ENCODE measurements around the gene TRPV4. TPM values are rescaled to one million over a fixed set of nuclear protein-coding genes. Genes with fewer than 3 reads are reported as not detected.

TRPV4 gene
- total RNA-seq, 2 donors from 2014 or later = 5.2 to 6.3 TPM

DNA sequence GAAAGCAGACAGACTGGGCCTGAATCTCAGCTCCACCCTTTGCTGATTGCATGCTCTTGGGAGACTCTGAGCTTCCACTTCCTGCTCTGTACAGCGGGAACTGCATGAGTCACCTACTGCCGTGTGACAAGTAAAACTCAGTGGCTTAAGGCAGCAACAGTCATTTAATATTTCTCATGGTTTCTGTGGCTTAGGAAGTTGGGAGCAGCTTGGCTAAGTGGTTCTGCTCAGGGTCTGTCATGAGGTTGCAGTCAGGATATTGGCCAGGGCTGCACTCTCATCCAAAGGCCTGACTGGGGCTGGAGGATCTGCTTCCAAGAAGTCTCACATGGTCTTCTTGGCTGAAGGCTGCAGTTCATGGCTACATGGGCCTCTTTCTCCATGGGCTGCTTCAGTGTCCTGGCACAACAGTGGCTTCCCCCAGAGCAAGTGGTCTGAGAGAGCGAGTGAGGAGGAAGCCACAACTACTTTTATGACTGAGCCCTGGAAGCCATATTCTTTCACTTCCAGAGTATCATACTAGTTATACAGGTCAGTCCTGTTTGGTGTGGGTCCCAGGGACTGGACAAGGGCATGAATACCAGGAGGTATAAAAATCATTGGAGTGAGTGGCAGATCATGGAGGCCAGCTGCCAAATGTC is 69.9 kb downstream of the TRPV4 start:
- no peaks in the 10 kb centered on the region for H3K36me3 ChIP-seq (replicated peaks in 1 of 2; ENCODE audit: insufficient read depth in 1 of 2, low read depth in 2 of 2)
- peak in 3 of 4 donors; percentile 6 to 9 (median 9) for DNase-seq
- 81 to 100% methylated on average over 1 to 3 of the region's 3 CpGs for WGBS, 2 donors
- no peak overlapping the region for H3K4me3 ChIP-seq
- H3K4me1 ChIP-seq = peaks cover 31% of the 10 kb centered on the region
- ATAC-seq = no peak
- H3K27me3 ChIP-seq = no peaks in the 10 kb centered on the region
- H3K9me3 ChIP-seq = no peaks in the 10 kb centered on the region
- intact Hi-C loops (cut with DNase I) = no loop called here
- H3K27ac ChIP-seq = no peak overlapping the region
- TF ChIP-seq, protein P1, sequence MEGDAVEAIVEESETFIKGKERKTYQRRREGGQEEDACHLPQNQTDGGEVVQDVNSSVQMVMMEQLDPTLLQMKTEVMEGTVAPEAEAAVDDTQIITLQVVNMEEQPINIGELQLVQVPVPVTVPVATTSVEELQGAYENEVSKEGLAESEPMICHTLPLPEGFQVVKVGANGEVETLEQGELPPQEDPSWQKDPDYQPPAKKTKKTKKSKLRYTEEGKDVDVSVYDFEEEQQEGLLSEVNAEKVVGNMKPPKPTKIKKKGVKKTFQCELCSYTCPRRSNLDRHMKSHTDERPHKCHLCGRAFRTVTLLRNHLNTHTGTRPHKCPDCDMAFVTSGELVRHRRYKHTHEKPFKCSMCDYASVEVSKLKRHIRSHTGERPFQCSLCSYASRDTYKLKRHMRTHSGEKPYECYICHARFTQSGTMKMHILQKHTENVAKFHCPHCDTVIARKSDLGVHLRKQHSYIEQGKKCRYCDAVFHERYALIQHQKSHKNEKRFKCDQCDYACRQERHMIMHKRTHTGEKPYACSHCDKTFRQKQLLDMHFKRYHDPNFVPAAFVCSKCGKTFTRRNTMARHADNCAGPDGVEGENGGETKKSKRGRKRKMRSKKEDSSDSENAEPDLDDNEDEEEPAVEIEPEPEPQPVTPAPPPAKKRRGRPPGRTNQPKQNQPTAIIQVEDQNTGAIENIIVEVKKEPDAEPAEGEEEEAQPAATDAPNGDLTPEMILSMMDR (IDR thresholded peaks at IDR 0.05) = no peak
- TF ChIP-seq POLR2A (IDR thresholded peaks at IDR 0.05) = no peak

DNA sequence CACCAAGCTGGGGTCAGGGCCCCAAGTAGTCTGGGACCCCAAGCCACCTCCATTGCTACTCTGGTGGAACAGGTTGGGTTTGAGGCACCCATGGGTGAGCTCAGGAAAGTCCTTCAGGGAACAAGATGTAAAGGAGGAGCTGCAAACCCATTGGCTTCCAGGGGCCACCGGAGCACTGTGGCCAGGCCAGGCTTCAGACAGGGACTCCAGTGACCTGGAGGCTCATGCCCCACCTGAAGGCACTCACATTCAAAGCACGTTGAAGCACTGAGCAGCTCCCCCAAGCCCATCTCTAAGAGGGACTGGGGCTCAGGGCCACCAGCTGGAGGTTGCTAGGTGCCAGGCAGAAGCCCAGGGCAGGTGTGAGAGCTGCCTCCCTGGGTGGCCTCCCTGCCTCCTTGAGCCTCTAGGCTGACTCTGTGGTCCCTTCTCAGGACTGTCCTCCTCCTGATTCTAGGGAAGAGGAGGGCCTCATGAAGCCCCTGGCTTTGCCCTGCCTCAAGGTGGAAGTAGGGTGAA is 70.5 kb downstream of the TRPV4 start:
- intact Hi-C loops (cut with DNase I) = no loop called here
- no peak overlapping the region for H3K27ac ChIP-seq
- peak in 2 of 4 donors; percentile 1 to 10 for DNase-seq

DNA sequence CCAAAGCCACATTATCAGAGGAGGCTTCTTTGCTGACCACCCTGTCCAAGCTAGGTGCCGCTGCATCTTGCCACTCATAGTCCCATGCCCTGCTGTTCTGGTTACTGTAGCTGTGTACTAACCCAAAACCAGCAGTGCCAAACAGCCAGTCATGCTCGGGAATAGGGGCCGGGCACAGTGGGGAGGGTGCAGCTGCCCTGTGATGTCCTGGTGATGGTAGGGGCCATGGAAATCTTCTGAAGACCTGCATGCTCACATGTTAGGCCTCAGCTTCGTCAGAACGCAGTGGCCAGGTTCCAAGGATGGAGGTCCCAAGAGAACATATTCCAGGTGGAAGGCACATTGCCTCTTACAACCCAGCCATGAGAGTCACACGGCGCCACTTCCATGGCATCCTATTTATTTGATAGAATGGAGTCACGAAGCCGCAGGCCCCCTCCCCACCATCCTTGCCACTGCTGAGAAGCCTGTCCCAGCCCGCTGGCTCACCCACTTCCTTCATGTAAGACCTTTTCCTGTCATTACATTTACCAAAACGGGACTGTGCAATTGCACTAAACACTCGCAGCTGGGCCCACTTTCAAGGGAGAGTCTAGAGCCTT is 71.0 kb downstream of the TRPV4 start:
- intact Hi-C loops (cut with DNase I) = no loop called here
- no peak for ATAC-seq
- DNase-seq = peak in 2 of 4 donors; percentile 1 to 8

More for the DNA sequence above, 70.5 kb downstream of the TRPV4 start:
- H3K36me3 ChIP-seq (replicated peaks in 1 of 2; ENCODE audit: insufficient read depth in 1 of 2, low read depth in 2 of 2) = no peaks in the 10 kb centered on the region
- H3K9me3 ChIP-seq = no peaks in the 10 kb centered on the region
- 83% methylated on average over 2 of the region's 2 CpGs; no CpG with 5 or more reads in 1 of the 2 donors for WGBS, 2 donors
- H3K4me3 ChIP-seq = no peak overlapping the region
- H3K27me3 ChIP-seq = no peaks in the 10 kb centered on the region
- H3K4me1 ChIP-seq = peaks cover 31% of the 10 kb centered on the region
- no peak for ATAC-seq
- no peak for TF ChIP-seq POLR2A (IDR thresholded peaks at IDR 0.05)
- TF ChIP-seq, protein P1 (IDR thresholded peaks at IDR 0.05) = no peak

DNA sequence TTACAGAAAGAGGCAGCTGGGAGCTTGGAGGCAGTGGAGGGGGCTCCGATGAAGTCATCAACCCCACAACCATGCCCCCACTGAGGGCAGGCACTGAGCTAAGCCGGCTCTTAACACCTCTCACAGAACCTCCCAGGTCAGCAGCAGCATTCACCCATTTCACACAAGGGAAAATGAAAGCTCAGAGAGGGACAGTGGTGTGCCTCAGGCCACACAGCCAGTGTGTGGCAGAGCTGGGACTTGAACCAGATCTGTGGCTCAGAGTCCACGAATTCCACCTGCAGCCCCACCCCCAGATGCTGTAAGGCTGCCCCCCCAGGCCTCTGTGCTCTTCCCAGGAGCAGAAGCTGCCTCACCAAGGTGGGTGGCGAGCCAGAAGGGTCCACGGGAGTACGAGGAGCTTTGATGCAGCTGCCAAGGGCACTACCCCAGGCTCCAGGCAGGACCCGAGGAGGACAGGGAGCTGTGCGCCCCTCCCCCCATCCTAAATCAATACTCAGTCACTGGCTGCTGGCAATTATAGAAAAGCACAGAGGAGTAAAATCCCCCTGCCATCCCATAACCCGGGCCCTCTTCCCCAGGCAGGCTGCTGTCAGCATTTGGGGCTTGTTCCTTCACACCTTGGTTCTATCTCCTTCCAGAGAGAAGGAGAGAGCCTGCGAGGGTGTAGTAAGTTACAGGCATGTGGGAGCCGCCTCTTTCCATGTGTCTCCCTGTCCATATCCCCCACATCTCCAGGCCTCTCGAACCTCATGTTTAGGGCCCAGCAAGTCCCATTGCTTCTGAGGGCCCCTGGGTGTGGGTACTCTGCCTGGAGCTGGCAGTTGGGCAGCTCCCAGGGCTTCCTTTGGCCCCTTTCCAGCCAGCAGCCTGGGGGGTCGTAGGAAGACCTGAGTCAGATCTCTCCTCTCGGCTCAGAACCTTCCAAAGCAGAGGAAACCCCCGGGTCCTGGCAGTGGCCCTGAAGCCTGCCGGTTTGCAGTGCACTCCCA is 72.0 kb downstream of the TRPV4 start:
- H3K27me3 ChIP-seq = no peaks in the 10 kb centered on the region
- ATAC-seq (no peak), DNase-seq (peak in 3 of 4 donors; percentile 3 to 17 (median 11))
- H3K4me3 ChIP-seq = no peak overlapping the region
- WGBS, 2 donors = 75 to 81% methylated on average over 10 to 16 of the region's 16 CpGs
- H3K4me1 ChIP-seq = peaks cover 29% of the 10 kb centered on the region
- H3K9me3 ChIP-seq = no peaks in the 10 kb centered on the region
- TF ChIP-seq, protein P1 (IDR thresholded peaks at IDR 0.05) = no peak
- no peak for TF ChIP-seq POLR2A (IDR thresholded peaks at IDR 0.05)
- no peaks in the 10 kb centered on the region for H3K36me3 ChIP-seq (replicated peaks in 1 of 2; ENCODE audit: insufficient read depth in 1 of 2, low read depth in 2 of 2)
- H3K27ac ChIP-seq = peak overlapping the region in 3 of 4 donors; percentile 3 to 56 (median 41)
- intact Hi-C loops (cut with DNase I) = no loop called here

More for the DNA sequence above, 71.0 kb downstream of the TRPV4 start:
- no peak overlapping the region for H3K4me3 ChIP-seq
- TF ChIP-seq, protein P1 (IDR thresholded peaks at IDR 0.05) = no peak
- no peak for TF ChIP-seq POLR2A (IDR thresholded peaks at IDR 0.05)
- no peaks in the 10 kb centered on the region for H3K9me3 ChIP-seq
- peaks cover 31% of the 10 kb centered on the region for H3K4me1 ChIP-seq
- H3K36me3 ChIP-seq (replicated peaks in 1 of 2; ENCODE audit: insufficient read depth in 1 of 2, low read depth in 2 of 2) = no peaks in the 10 kb centered on the region
- no peaks in the 10 kb centered on the region for H3K27me3 ChIP-seq
- WGBS, 2 donors = 85 to 95% methylated on average over 11 to 12 of the region's 12 CpGs
- H3K27ac ChIP-seq = no peak overlapping the region

All from body of pancreas (tissue), 4 donors.